NCI-H2196 (cell line): ENCODE data around the gene LIPI.
"Not testable (repeated sequence)": the region's sequence is repeated elsewhere in the genome, so short reads cannot be mapped to it uniquely, and the experiment has no call there.

Experiments
- DNase-seq: peaks from one replicate; lab custom pipeline; 2025; ENCODE audit not compliant: unreplicated experiment; lab: John Stamatoyannopoulos, UW

Gene LIPI

DNA sequence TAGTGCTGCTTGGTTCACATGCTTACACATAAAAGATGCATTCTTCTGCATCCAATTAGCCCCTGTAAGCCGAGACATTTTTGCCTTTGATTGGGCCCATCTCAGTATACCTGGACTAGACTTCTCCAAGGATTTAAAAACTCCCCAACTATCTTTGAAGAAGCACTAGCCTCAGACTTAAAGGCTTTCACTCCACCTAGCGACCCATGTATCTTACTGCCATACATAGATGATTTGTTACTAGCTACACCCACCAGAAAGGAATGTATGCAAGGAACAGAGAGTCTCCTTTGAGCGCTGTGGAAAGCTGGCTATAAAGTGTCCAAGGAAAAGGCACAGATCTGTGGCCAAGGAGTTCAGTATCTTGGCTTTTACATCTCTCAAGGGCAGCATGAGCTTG, 91.7 kb downstream of the LIPI start:
- no peak for DNase-seq

DNA sequence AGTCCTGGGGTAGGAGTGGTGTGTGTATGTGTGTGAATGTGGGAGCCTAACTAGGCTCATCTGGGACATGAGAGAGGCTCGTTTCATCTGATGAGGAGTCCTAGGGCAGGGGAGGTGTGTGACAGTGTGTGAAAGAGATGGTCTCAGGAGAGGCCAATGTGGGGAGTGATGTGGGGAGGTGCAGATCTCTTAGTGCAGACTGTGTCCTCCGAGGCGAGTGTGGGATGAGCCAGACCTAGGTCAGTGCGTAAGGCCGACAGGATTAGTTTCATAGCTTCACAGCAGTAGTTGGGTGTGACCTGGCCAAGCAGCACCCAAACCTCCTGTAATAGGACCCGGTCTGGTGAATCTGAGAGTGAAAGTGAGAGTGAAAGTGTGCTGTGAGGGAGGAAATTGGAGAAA, 94.7 kb downstream of the LIPI start:
- no peak for DNase-seq

DNA sequence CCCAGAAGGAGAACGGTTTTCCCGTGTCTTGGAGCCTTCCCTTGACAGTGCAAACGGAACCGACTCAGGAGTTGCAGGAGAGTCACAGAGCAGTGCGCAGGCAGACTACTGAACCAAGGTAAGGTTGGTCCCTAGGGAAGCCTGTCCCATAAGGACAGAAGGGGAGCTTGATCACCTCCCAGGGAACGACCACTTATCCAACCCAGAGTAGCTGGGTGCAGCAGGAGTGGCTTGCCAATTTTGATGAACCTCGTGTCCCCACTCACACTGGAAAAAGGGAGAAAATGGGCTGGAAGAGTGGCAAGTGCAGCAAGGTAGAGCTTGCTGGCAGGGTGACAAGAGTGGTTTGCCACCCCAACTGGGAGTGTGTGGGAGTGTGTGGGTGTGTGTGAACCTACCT, 95.1 kb downstream of the LIPI start:
- no peak for DNase-seq

DNA sequence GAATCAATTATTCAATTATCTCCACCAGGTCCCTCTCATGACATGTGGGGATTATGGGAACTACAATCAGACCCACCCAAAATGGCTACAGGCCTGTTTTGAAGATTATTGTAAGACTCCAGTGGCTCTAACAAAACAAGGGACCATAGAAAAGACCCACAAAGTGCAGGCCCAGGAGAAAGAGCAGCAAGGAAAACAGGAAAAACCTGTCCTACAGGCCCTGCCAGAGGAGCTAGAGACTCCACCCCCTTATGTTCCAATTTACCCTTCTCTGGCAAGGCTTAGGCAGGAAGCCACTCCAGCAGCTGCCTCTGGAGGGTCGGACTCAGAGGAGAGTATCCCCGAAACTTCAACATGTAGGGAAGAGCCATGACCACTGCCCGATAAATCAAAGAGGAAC, 96.5 kb downstream of the LIPI start:
- DNase-seq: no peak

DNA sequence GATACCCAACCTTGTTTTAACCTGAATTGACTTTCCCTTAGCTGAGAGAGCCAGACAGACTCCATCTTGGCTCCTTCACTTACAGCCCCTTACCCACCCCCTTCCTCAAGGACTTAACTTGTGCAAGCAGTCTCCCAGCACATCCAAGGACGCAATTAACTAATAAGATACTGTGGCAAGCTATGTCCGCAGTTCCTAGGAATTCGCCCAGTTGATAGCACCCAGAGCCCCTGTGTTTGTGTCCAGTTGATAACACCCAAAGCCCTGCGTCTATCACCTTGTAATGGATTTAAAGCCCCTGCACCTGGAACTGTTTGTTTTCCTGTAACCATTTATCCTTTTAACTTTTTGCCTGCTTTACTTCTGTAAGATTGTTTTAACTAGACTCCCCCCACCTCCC, 106.2 kb downstream of the LIPI start:
- DNase-seq: not testable (repeated sequence)

DNA sequence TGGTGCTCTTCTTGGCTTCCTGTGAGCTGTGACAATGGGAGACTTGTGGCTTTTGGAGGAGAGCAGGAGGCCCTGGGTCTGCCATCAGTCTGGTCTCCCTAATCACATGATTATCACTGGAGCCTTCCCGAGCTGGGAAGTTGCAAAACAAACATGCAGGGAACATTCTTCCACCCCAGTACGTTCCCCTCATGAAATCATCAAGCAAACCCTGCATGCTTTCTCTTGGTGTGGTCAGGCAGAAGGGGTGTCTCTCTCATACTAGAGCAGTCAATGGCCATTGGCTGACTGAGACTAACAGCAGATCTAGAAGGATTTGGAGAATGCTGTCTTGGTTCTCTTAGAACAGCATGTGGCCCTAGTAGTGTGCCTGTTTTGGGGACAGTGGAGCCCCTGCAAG, 111.2 kb downstream of the LIPI start:
- DNase-seq: no peak

DNA sequence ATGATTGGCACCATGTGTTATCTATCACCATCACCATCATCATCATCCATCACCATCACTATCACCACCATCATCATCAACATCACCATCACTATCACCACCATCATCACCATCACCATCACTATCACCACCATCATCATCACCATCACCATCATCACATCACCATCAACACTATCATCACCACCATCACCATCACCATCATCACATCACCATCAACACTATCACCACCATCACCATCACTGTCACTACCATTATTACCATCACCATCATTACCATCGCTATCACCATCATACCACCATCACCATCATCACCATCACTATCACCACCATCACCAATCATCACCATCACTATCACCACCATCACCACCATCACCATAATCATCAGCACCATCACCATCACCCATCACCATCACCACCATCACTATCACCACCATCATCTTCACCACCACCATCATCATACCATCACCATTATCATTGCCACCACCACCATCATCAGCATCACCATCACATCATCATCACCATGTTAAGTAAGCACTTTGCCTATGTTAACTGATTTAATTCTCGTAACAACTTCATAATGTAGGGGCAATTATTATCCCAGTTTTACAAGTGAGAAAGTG, 112.8 kb downstream of the LIPI start:
- no peak for DNase-seq

DNA sequence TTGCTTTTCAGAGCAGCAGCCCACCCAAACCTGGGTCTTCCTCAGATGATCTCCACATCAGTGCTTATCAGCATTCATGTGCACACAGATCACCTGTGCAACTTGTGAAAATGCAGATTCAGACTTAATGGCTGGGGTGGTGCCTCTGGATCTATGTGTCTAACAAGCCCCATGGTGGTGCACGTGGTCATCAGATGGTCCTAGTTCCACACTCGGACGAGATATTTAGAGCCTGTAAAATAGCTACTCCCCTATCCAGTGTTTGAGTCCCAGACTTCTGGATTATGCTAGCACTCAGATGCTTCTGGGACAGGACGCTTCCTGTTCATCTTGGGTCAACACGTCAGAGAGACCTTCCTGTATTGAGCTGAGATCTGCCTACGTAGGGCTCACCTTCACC, 114.2 kb downstream of the LIPI start:
- DNase-seq: no peak

DNA sequence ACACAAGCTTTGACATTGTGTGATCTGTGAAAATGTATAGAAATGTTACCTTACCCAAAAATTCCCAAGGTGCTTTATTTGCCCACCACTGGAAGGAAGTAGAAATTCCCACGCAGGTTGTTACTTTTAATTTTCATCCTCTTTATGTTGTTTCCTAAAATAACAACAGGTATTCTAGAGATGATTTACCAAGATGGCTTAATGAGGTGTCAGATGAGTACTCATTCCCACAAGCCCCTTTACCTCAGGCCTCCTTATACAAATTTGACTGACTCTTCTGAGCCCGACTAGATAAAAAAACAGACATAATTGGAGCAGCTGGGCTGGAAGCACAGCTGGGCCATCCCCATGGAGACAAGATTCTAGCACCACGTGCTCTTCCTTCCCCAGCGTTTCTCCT, 114.6 kb downstream of the LIPI start:
- no peak for DNase-seq

DNA sequence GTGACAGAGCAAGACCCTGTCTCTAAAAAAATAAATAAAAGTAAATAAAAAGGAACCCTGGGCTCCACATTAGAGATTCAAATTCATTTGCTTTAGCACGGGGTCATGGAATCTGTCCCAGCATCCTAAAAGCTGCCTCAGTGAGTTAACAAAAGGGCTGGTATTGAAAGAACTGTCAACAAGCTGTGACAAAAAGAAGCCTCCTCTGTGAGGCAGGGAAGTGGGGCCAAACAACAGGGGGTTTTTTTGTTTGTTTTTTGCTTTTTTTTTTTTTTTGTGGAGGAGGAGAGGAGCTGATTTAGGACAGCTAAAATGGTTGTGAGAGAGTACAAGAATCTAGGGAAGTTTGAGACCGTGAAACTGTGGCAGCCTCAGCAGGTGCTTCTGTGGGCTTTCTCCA, 115.7 kb downstream of the LIPI start:
- no peak for DNase-seq

DNA sequence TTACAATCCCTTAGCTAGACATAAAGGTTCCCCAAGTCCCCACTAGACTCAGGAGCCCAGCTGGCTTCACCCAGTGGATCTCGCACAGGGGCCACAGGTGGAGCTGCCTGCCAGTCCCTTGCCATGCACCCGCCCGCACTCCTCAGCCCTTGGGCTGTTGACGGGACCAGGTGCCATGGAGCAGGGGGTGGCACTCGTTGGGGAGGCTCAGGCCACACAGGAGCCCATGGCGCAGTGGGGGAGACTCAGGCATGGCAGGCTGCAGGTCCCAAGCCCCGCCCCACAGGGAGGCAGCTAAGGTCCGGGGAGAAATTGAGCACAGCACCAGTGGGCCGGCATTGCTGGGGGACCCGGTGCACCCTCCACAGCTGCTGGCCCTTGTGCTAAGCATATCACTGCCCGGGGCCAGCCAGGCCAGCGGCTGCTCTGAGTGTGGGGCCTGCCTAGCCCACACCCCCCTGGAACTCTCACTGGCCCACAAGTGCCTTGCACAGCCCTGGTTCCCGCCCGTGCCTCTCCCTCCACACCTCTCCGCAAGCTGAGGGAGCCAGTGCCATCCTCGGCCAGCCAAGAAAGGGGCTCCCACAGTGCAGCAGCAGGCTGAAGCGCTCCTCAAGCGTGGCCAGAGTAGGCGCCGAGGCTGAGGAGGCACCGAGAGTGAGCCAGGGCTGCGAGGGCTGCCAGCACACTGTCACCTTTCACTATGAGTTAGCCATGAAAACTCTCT, 117.8 kb downstream of the LIPI start:
- DNase-seq: no peak

DNA sequence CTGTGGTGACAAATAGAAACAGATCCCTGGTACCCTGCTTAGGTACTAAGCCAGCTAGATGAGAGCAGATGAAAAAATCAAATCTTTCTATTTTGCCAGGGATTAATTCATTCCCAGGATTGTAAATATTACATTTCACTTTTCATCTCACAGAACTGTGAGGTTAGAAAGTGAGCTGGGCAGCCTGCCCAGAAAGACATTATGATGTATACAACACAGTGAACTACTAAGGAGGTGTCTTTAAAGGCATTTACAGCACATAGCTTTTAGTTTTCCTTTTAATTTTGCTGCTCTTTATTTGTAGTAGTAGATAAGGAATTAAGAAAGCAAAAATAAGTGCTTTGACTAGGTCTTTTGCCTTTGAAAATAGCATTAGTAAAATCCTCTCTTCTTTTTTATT, 120.6 kb downstream of the LIPI start:
- not testable (repeated sequence) for DNase-seq

DNA sequence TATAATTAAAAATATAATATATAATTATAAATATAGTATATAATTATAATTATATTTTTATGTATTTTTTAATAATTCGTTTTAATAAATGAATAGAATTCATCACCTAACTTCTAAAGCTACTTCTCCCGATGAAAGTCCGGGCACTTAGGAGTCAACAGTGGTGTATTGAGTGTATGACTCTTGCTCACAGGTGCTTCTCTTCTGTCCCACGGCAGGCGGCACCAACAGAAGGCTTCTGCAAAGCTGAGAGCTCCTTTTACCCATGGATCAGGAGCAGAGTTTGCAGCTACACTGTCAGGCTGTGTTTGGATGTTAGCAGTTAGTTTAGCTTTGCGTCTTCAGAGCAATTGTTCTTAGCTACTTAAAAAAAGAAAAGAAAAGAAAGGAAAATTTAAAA, 122.4 kb downstream of the LIPI start:
- no peak for DNase-seq

DNA sequence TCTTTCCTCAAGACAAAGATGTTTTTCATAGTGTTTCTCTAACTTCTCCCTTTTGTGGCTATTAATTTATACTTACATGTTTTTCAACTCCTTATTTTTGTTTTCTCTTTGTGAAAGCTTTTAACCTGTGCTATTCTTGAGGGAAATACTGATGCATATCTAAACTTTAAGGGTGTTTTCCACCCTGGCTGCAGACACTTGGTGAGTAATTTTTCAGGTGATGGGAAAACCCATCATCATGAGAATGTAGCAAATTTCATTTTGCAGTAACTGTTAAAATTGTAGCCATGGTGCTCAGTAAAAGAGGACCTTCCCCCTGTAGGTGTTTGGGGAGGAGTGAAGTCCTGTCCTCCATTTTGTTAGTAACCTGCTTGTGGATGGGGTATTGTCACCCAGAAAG, 124.2 kb downstream of the LIPI start:
- DNase-seq: no peak

DNA sequence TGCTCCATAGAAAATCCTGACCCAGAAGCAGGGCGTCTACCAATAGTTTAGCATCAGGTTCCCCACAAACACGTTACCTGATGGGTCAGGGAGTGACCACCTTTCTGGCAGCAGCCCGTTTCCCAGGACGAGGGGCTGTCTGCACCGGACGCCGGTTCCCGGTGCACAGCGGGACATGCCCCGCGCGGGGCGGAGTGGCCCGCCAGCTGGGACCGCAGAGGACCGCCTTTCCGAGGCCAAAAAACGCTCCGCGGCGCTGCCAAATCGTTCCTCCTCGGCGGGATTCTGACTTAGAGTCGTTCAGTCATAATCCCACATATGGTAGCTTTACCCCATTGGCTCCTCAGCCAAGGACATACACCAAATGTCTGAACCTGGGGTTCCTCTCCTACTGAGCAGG, 126.1 kb downstream of the LIPI start:
- no peak for DNase-seq

DNA sequence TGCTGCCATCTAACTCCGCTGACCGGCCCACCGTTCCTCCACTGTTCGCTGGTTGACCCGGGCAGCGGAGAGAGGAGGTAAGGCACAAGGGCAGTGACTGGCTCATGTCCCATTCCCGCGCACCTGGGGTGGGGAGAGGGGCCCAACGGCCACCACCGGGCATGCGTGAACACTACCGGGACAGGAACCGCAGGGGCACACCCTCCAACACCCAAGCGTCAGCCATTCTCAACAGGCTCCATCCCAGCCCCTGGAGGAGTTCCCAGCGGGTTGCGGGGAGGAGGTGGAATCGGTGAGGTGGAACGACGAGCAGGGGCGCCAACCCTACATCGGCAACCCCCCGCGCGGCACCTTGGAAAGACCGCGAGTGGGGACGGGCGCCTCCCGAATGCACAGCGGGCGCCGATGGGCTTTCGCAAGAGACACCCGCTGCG, 126.7 kb downstream of the LIPI start:
- no peak for DNase-seq

DNA sequence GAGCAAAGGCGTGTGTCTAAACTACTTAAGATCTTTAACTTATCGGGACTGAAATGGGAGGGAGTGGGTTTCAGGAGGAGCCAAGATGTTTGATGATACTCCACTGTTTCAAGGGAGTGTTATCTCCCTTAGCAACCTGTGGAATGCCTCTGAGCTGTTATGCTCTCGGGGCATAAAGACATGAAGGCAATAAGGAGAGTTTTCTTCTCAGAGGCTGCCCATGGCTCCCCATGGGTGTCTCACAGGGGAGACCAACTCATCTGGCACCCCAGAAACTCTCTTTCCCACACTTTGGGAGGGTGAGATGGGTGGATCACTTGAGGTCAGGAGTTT, 130.0 kb downstream of the LIPI start:
- no peak for DNase-seq

DNA sequence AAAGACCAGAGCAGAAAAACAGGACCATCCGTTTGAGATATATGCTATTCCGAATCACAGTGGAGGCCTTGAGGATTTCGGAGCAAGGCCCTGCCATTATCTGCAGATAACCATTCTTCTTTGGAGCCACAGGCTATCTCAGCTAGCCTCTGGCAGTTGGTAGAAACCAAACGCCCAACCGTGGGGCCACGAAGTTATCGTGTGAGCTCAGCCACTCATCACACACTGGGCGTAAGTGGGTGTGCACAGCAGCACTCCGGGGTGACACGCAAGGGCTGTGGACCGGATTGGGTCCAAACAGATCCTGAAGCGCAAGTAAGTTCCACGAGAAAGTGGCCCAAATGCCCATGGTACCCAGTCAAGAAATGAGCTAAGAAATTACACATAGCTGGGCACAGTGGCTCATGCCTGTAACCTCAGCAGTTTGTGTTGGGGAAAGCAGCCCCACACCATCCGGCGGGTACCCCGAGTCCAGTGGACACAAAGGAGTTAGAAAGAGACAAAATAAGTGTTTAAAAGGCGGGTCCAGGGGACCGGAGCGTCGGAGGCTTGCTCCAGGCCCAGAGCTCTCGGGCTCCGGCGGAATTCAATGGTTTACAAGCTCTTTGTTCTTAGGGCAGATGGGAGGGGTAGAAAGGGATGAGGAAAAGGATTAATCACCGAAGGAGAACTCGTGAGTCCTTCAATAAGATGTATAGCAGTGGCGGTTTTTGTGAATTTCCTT, 130.6 kb downstream of the LIPI start:
- no peak for DNase-seq

DNA sequence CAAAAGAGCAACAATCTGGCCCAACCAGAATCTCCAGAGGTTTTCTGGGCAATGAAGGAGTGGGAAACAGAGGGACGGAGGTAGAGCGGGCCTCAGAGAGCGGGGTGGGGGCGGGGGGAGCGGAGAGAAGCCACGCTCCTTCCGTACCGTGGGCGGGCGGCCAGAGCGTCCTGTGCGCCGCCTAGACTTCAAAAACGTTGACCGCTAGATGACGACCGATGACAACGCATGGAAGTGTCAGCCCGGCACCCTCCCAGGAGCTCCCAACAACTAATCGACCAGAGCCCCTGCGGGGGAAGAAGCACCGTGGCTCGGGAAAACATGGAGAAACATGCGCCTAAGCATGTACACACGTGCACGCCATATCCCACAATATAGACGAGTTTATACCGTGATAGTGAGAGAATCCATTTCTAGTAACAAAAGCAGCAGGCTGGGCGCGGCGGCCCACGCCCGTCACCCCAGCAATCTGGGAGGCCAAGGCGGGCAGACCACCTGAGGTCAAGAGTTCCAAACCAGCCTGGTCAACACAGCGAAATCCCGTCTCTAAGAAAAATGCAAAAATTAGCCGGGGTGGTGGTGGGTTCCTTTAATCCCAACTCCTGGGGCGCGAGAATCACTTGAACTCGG, 131.9 kb downstream of the LIPI start:
- no peak for DNase-seq

DNA sequence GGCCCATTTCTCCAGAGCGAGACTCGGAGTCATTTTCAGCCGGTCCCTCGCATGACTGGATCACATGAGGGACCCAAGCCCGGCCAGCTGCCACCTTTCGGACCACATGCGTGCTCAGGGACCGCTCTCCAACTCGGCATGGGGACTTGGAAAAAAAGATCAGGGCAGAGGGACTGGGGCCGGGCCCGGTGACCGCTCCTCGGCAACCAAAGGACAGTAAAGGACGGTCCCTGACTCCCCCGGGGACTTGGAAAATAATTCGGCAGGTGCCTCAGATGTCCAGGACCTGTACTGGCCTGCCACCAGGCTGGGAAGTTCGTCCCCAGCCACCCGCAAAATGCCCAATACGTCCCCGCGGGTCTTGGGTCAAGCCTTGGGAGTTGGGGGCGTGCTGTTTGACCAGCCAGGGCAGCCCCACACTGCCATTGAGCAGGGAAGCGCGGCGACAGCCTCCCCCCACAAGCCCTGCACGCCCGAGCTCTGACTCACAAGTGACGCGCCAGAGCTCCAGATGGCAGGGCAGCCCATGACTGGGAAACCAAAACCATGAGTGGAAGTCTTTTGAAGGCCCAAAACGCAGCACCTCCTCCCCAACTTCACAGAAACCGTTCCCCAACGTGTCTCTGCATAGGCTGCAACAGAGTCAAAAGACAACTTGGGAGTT, 134.5 kb downstream of the LIPI start:
- DNase-seq: no peak

DNA sequence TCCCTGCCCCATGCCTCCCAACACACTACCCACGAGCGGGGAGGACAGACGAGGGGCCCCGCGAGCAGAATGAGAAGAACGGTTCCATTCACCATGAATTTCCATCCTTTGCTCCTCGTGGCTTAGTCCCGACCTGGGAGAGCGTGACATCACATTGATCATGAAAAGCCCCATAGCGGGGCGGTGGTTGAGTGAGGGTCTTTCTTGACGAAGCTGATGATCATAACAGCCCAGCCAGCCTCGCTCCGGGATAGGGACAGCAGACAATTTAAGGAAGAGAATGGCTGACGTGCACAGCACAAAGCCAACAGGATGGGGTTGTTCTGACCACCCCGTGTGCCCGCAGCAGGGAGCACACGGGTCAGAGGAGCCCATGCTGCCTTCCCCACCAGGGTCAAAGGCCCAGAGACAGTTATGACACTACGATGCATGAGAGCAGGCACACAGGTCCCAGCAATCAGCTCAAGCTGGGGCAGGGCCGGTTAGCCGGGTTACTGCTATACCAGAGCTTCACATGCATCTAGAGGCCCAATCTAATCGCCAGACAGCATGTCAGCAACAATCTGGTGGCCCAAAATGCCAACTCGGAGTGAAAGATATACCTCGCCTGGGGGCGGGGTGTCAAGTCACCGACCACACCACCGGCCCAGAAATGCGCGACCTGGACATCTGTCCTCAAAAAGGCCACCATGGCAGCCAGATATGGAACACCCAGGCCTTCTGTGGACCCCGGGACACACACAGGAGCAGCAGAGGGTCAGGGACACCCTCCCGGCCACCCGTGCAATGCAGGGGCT, 135.2 kb downstream of the LIPI start:
- no peak for DNase-seq
